Keratinocyte (primary cell): ENCODE data around the gene TTC9. TPM values are rescaled to one million over a fixed set of nuclear protein-coding genes. Genes with fewer than 3 reads are reported as not detected.

Experiments used
- DNase-seq: peaks from one replicate; pipeline ENCODE4 v3.0.0-alpha.2; 2011; ENCODE audit warnings: low read depth, missing footprints, low spot score
- FAIRE-seq: peaks from 2 replicates; lab custom pipeline; 2011; peaks lifted over from hg19 to GRCh38; lab: Jason Lieb, UNC
- H2AFZ ChIP-seq: 2 replicates; pipeline ENCODE4 v1.6.0; 2012; ENCODE audit warnings: low read length, control low read depth, inconsistent platforms; ENCODE audit not compliant: control insufficient read depth
- H3K27ac ChIP-seq: 2 replicates; pipeline ENCODE4 v1.5.1; 2011; ENCODE audit warnings: low read length; ENCODE audit not compliant: control insufficient read depth, insufficient read depth
- H3K27me3 ChIP-seq: 3 replicates; pipeline ENCODE4 v1.6.0; 2011; ENCODE audit warnings: low read length; ENCODE audit not compliant: control insufficient read depth, insufficient read depth; ENCODE audit errors: extremely low read depth
- H3K36me3 ChIP-seq, 2 experiments: 2 replicates in 1 of 2; 3 replicates in 1 of 2; pipeline ENCODE4 v1.5.1; 2011; ENCODE audit warnings: low read length in 2 of 2, mild to moderate bottlenecking in 1 of 2; ENCODE audit not compliant: control insufficient read depth in 2 of 2, insufficient read depth in 2 of 2; ENCODE audit errors: extremely low read depth in 1 of 2
- H3K4me1 ChIP-seq: 3 replicates; pipeline ENCODE4 v1.5.1; 2011; ENCODE audit warnings: low read length; ENCODE audit not compliant: control insufficient read depth, insufficient read depth; ENCODE audit errors: extremely low read depth
- H3K4me2 ChIP-seq: 3 replicates; pipeline ENCODE4 v1.6.0; 2011; ENCODE audit warnings: low read depth, low read length; ENCODE audit not compliant: control insufficient read depth, insufficient read depth; ENCODE audit errors: extremely low read depth
- H3K4me3 ChIP-seq, 3 experiments: fragments of 200-600 bp in 1 of 3; sonication (generic) in 1 of 3; 2 replicates in 2 of 3; 3 replicates in 1 of 3; pipeline ENCODE4 v1.5.1; 2011 to 2016; ENCODE audit warnings: low read length in 3 of 3, mild to moderate bottlenecking in 3 of 3, control low read depth in 2 of 3, inconsistent platforms in 1 of 3, low read depth in 1 of 3, mixed read lengths in 1 of 3, mixed run types in 1 of 3, moderate library complexity in 1 of 3; ENCODE audit not compliant: control insufficient read depth in 2 of 3, insufficient read depth in 2 of 3; ENCODE audit errors: extremely low read depth in 1 of 3
- H3K79me2 ChIP-seq: 2 replicates; pipeline ENCODE4 v1.6.0; 2012; ENCODE audit warnings: low read length; ENCODE audit not compliant: control insufficient read depth, insufficient read depth
- H3K9ac ChIP-seq: 3 replicates; pipeline ENCODE4 v1.6.0; 2011; ENCODE audit warnings: low read length; ENCODE audit not compliant: control insufficient read depth, insufficient read depth; ENCODE audit errors: extremely low read depth
- H3K9me1 ChIP-seq: 3 replicates; pipeline ENCODE4 v1.6.0; 2011; ENCODE audit warnings: low read length; ENCODE audit not compliant: control insufficient read depth, insufficient read depth; ENCODE audit errors: extremely low read depth
- H3K9me3 ChIP-seq: 2 replicates; pipeline ENCODE4 v1.5.1; 2012; ENCODE audit warnings: low read depth, low read length; ENCODE audit not compliant: control insufficient read depth
- H4K20me1 ChIP-seq: 3 replicates; pipeline ENCODE4 v1.6.0; 2011; ENCODE audit warnings: low read length; ENCODE audit not compliant: control insufficient read depth, insufficient read depth; ENCODE audit errors: extremely low read depth
- EZH2 ChIP-seq: IDR thresholded peaks from one replicate; pipeline ENCODE4 v1.6.1; 2012; ENCODE audit warnings: inconsistent platforms, mild to moderate bottlenecking, low read length, moderate library complexity
- dilution Hi-C: fragments of 300-500 bp; cut with MboI; formaldehyde crosslinking; loops from one replicate; pipeline ENCODE4 v1.7.0; 2020; ENCODE audit warnings: low sequenced_read_pairs; ENCODE audit not compliant: extremely low pct_ligation_motif_present
- polyA plus RNA-seq, 5 experiments: library from polyadenylated mRNA; depleted of rRNA in 3 of 5; stranded (reverse) in 3 of 5; stranded (forward) in 1 of 5; unstranded in 1 of 5; fragments of >200 nt; gene quantifications; 1 replicate in 1 of 5; 2 replicates in 3 of 5; 3 replicates in 1 of 5; pipeline versions ENCODE4 v1.2.1 to v1.2.3, GENCODE V29; 2011 to 2012; ENCODE audit warnings: missing spikeins in 2 of 5, low read depth in 1 of 5, low replicate concordance in 1 of 5
- TF ChIP-seq, protein P1 (sequence below), 3 experiments: IDR thresholded peaks in 1 of 3; conservative IDR thresholded peaks in 1 of 3; optimal IDR thresholded peaks in 1 of 3; 2 replicates in 2 of 3; 3 replicates in 1 of 3; pipeline versions ENCODE3 to v1.5.1; 2011; ENCODE audit warnings: low read length in 3 of 3, mild to moderate bottlenecking in 3 of 3, moderate library complexity in 2 of 3, control low read depth in 1 of 3, inconsistent platforms in 1 of 3; ENCODE audit not compliant: insufficient read depth in 2 of 3; ENCODE audit errors: extremely low read depth in 1 of 3

The TTC9 gene
- polyA plus RNA-seq, 1 donor (not counting 4 experiments of a cell fraction or from before 2014, with no cell fraction given), result 0.59 TPM

DNA sequence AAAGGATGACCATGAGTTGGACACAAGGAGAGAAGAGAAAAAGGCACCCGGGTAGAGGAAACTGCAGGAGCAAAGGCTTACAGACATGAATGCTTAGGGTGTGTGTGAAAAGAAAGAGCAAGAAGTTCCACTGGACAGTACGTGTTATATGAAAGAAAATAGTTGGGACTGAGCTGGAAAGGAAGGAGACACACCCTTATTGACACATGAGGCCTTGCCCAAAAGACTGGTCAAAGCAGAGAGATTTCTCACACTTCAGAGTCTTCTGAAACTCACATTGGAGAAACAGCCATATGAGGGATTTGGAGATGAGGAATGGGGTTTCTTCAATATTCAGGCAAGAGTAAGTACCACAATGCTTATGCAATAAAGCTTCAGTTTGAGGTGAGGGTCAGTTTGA is 56.0 kb downstream of the TTC9 start:
- peak overlapping the region; percentile 49 for H2AFZ ChIP-seq
- no peak overlapping the region for H3K4me3 ChIP-seq
- peak; percentile 48 for FAIRE-seq
- H4K20me1 ChIP-seq, result no peaks in the 10 kb centered on the region
- H3K27ac ChIP-seq, result no peak overlapping the region
- no peak for DNase-seq
- H3K36me3 ChIP-seq, result no peaks in the 10 kb centered on the region
- no peaks in the 10 kb centered on the region for H3K9me3 ChIP-seq
- peaks cover 13% of the 10 kb centered on the region for H3K4me1 ChIP-seq
- H3K79me2 ChIP-seq, result no peaks in the 10 kb centered on the region
- H3K27me3 ChIP-seq, result no peaks in the 10 kb centered on the region
- TF ChIP-seq EZH2, result no peak
- peak overlapping the region; percentile 17 for H3K4me2 ChIP-seq
- H3K9ac ChIP-seq, result no peak overlapping the region
- dilution Hi-C loops, result no loop called here
- no peaks in the 10 kb centered on the region for H3K9me1 ChIP-seq

DNA sequence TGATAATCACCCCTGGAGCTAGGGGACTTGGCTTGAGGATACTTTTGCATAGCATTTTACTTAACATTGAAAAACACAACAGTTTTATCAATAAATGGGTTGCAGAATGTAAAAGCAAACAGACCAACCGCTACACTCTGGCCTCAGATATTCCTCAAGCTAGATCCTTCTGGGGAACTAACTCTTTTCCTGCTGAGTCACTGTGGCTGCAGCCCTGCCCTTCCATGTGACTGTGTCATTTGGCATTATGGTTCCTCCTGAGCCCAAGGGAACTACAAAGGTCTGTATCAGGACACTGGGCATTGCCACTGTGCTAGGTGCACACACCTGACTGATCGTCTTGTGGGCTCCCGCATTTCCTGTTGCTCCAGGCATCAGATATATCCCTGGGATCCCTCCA is 56.6 kb downstream of the TTC9 start:
- DNase-seq (no peak), FAIRE-seq (no peak)
- no peaks in the 10 kb centered on the region for H3K9me3 ChIP-seq
- H3K4me2 ChIP-seq, result peak overlapping the region; percentile 17
- no peaks in the 10 kb centered on the region for H3K27me3 ChIP-seq
- H2AFZ ChIP-seq, result peak overlapping the region; percentile 61
- no peaks in the 10 kb centered on the region for H3K36me3 ChIP-seq
- no peaks in the 10 kb centered on the region for H3K79me2 ChIP-seq
- peaks cover 13% of the 10 kb centered on the region for H3K4me1 ChIP-seq
- no peaks in the 10 kb centered on the region for H3K9me1 ChIP-seq
- no peak for TF ChIP-seq EZH2
- TF ChIP-seq, protein P1, sequence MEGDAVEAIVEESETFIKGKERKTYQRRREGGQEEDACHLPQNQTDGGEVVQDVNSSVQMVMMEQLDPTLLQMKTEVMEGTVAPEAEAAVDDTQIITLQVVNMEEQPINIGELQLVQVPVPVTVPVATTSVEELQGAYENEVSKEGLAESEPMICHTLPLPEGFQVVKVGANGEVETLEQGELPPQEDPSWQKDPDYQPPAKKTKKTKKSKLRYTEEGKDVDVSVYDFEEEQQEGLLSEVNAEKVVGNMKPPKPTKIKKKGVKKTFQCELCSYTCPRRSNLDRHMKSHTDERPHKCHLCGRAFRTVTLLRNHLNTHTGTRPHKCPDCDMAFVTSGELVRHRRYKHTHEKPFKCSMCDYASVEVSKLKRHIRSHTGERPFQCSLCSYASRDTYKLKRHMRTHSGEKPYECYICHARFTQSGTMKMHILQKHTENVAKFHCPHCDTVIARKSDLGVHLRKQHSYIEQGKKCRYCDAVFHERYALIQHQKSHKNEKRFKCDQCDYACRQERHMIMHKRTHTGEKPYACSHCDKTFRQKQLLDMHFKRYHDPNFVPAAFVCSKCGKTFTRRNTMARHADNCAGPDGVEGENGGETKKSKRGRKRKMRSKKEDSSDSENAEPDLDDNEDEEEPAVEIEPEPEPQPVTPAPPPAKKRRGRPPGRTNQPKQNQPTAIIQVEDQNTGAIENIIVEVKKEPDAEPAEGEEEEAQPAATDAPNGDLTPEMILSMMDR (optimal IDR thresholded peaks at IDR 0.05 in 1 of 3, IDR thresholded peaks at IDR 0.05 in 1 of 3, conservative IDR thresholded peaks at IDR 0.05 in 1 of 3; ENCODE audit: extremely low read depth in 1 of 3, insufficient read depth in 2 of 3, low read length in 3 of 3), result no peak
- no peak overlapping the region for H3K4me3 ChIP-seq
- H3K27ac ChIP-seq, result no peak overlapping the region
- H4K20me1 ChIP-seq, result no peaks in the 10 kb centered on the region
- H3K9ac ChIP-seq, result no peak overlapping the region
- dilution Hi-C loops, result no loop called here

DNA sequence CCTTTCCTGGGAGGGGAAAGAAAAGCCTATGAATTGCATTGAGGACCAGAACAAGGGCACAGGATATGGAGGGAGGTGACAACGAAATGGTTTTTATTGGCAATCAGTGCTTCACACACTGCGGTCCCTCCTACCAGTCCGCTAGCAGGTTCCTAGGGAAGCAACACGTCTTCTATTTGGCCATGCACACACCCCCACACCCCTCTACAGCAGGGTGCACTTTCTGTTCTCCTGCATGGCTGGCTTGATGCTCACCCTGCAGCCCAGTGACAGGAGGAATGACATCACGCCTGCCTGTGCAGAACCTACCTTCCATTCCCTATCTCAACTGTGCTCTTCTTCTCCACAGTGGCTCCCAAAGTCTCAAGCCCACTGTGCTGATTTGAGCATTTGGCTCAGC is 57.9 kb downstream of the TTC9 start:
- no peak overlapping the region for H3K4me3 ChIP-seq
- H4K20me1 ChIP-seq, result no peaks in the 10 kb centered on the region
- DNase-seq (no peak), FAIRE-seq (no peak)
- no peaks in the 10 kb centered on the region for H3K79me2 ChIP-seq
- dilution Hi-C loops, result no loop called here
- H3K27ac ChIP-seq, result no peak overlapping the region
- no peaks in the 10 kb centered on the region for H3K9me1 ChIP-seq
- H3K27me3 ChIP-seq, result no peaks in the 10 kb centered on the region
- no peak overlapping the region for H2AFZ ChIP-seq
- H3K36me3 ChIP-seq, result no peaks in the 10 kb centered on the region
- H3K9me3 ChIP-seq, result no peaks in the 10 kb centered on the region
- H3K4me2 ChIP-seq, result no peak overlapping the region
- no peak overlapping the region for H3K9ac ChIP-seq
- peaks cover 13% of the 10 kb centered on the region for H3K4me1 ChIP-seq
- TF ChIP-seq, protein P1 (optimal IDR thresholded peaks at IDR 0.05 in 1 of 3, IDR thresholded peaks at IDR 0.05 in 1 of 3, conservative IDR thresholded peaks at IDR 0.05 in 1 of 3; ENCODE audit: extremely low read depth in 1 of 3, insufficient read depth in 2 of 3, low read length in 3 of 3), result no peak
- no peak for TF ChIP-seq EZH2
